PFSK-1 (cell line): ENCODE data around the gene EOMES.

Source experiments
- FOXP2 ChIP-seq: optimal IDR thresholded peaks from 2 replicates; pipeline ENCODE3; 2011; ENCODE audit warnings: borderline replicate concordance, control low read depth, inconsistent platforms; ENCODE audit not compliant: insufficient read depth; ENCODE audit errors: extremely low read length, extremely low read depth
- POLR2AphosphoS5 ChIP-seq: IDR thresholded peaks from 2 replicates; pipeline ENCODE4 v1.6.1; 2012; ENCODE audit warnings: low read depth, mild to moderate bottlenecking, control low read depth, low read length, moderate library complexity
- SIN3A ChIP-seq: IDR thresholded peaks from 2 replicates; pipeline ENCODE4 v1.6.1; 2012; ENCODE audit warnings: mild to moderate bottlenecking, low read length, moderate library complexity, borderline replicate concordance; ENCODE audit not compliant: insufficient read depth
- TAF1 ChIP-seq: IDR thresholded peaks from 2 replicates; pipeline ENCODE4 v1.6.1; 2012; ENCODE audit warnings: low read length, control low read depth, borderline replicate concordance; ENCODE audit not compliant: insufficient read depth
- TF ChIP-seq, protein P1 (sequence below), 2 experiments: IDR thresholded peaks; 2 replicates each; pipeline versions ENCODE4 v1.6.1 to v1.8.0; 2011 to 2012; ENCODE audit warnings: low read depth in 2 of 2, low read length in 2 of 2, control low read depth in 1 of 2, inconsistent platforms in 1 of 2, mild to moderate bottlenecking in 1 of 2, moderate library complexity in 1 of 2; ENCODE audit not compliant: insufficient read depth in 1 of 2

The EOMES gene

DNA sequence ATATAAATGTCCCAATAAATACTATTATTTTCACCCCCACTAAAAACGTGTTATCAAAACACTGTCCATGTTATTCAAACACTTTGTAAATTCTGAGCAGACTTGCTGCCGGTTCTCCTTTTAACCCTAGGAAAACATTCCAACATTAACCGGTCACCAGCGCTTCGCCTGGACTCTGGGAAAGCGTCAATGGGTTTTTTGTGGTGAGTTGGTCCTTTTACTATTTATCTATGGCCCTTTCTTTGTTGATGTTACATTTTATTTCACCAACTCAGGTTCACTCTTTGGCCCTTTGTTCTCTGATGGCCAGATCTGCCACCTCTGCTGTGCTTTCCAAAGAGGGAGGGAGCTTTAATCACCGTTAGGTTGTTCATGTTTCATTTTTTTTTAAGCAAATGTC is 4.1 kb upstream of the EOMES start:
- TF ChIP-seq TAF1 (no peak), SIN3A (no peak), FOXP2 (no peak), POLR2AphosphoS5 (no peak)
- TF ChIP-seq, protein P1, sequence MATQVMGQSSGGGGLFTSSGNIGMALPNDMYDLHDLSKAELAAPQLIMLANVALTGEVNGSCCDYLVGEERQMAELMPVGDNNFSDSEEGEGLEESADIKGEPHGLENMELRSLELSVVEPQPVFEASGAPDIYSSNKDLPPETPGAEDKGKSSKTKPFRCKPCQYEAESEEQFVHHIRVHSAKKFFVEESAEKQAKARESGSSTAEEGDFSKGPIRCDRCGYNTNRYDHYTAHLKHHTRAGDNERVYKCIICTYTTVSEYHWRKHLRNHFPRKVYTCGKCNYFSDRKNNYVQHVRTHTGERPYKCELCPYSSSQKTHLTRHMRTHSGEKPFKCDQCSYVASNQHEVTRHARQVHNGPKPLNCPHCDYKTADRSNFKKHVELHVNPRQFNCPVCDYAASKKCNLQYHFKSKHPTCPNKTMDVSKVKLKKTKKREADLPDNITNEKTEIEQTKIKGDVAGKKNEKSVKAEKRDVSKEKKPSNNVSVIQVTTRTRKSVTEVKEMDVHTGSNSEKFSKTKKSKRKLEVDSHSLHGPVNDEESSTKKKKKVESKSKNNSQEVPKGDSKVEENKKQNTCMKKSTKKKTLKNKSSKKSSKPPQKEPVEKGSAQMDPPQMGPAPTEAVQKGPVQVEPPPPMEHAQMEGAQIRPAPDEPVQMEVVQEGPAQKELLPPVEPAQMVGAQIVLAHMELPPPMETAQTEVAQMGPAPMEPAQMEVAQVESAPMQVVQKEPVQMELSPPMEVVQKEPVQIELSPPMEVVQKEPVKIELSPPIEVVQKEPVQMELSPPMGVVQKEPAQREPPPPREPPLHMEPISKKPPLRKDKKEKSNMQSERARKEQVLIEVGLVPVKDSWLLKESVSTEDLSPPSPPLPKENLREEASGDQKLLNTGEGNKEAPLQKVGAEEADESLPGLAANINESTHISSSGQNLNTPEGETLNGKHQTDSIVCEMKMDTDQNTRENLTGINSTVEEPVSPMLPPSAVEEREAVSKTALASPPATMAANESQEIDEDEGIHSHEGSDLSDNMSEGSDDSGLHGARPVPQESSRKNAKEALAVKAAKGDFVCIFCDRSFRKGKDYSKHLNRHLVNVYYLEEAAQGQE (IDR thresholded peaks at IDR 0.05; ENCODE audit: insufficient read depth in 1 of 2, low read depth in 2 of 2, low read length in 2 of 2) = no peak

DNA sequence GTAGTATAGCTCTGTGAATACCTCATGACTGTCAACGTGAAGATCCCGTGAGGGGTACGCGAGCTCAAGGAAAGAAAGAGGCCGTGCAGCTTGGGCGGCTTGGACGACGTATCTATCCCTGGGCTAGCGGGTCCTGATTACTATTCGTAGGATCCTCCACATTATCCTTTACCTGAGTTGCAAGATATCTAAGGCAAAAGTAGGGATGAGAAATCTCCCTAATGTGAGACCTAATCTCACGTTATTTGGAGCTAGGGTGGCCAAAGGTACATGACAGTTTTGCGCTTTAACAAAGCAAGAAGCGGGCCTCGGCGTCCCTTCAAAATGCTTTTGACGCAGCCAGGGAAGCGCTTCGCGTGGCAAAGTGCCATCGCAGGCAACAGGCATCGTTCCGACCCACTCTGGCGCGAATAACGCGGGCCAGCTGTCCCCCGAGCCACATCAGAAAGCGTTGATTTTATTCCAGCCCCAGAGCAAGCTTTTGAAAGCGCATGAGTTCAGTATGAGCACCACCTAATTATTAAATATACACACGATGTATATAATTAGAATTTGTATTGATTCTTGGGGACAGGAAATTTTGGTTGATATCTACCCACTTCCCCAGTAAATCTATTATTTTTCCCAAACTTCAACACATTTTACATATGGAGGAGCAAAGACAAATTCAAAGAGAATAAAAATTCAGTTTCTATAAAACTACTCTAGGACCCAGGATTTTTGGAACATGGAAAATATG is 2.5 kb upstream of the EOMES start:
- TF ChIP-seq TAF1 = no peak
- TF ChIP-seq POLR2AphosphoS5 = no peak
- no peak for TF ChIP-seq SIN3A
- no peak for TF ChIP-seq FOXP2
- TF ChIP-seq, protein P1 (IDR thresholded peaks at IDR 0.05; ENCODE audit: insufficient read depth in 1 of 2, low read depth in 2 of 2, low read length in 2 of 2) = no peak

DNA sequence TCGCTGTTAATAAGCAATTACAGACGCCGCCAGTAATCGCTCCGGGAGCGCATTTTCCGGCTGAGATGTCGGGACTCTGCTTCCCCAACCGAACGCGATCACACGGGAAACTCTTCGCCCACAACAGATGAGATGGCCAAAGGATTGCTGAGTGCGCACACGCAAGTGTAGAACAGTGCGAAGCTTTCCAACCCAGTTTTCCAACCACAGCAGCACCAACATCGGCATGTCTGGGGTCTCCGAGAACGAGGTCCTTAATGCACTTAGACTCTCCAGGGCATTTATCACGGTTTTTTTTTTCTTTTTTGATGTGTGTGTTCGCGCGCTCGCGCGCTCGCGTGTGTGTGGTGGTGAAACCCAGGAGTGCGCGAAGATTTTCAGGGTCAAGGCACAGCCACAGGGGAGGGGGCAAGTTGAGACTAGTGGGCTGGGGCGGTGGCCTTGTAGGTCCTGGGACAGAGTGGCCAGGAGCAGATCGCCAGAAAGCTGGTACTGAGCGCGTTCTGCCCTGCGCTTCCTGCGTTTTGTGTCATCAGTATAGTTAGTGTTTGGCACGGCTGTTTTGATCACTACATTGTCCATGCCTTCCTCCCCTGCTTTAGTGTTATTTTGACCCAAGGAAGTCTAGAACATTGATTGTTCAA is 1.8 kb upstream of the EOMES start:
- TF ChIP-seq POLR2AphosphoS5 (no peak), TAF1 (no peak), FOXP2 (no peak), SIN3A (no peak)
- TF ChIP-seq, protein P1 (IDR thresholded peaks at IDR 0.05; ENCODE audit: insufficient read depth in 1 of 2, low read depth in 2 of 2, low read length in 2 of 2) = no peak

DNA sequence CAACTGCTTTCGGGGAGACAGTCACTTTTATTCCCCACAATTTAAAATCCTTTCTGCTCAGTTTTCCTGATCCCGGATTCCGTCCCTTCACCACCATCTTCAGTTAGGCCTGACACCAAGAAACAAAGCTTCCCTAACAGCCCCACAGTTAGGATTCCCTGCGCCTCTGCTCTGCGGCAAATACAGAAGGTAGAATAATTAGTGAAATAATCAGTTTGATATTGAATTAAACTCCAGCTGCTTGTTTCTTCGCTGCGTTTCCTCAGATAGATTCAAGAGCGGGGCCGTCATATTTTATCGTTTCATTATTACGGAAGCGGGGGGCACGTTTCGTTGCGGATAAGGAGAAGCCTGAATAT is 1.3 kb upstream of the EOMES start:
- TF ChIP-seq FOXP2 (no peak), TAF1 (no peak), POLR2AphosphoS5 (no peak), SIN3A (no peak)
- TF ChIP-seq, protein P1 (IDR thresholded peaks at IDR 0.05; ENCODE audit: insufficient read depth in 1 of 2, low read depth in 2 of 2, low read length in 2 of 2) = no peak

DNA sequence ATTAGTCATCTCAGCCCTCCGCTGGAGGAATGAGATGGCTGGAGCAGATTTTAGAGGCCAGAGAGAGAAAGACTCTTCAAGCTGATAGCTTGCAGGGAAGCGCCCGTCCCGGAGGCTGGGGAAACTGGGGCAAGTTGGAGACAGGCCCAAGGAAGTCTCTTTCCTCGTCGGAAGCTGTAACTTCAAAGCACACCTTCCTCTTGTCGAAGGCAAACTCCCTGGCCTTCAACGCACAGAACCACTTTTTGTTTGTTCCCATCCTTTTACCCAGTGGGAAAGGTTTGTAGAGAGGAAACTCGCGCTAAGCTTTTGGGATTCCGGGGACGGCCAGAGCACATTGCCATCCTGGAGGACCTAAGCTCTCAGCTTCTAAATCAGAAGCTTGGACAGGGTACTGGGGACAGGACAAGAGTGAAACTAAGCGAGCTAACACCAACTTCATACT is 900 bp upstream of the EOMES start:
- no peak for TF ChIP-seq FOXP2
- no peak for TF ChIP-seq TAF1
- TF ChIP-seq POLR2AphosphoS5 = no peak
- no peak for TF ChIP-seq SIN3A
- TF ChIP-seq, protein P1 (IDR thresholded peaks at IDR 0.05; ENCODE audit: insufficient read depth in 1 of 2, low read depth in 2 of 2, low read length in 2 of 2) = no peak
